Loucy (cell line): ENCODE data around the gene BACH2.

ENCODE experiments used
- H2AFZ ChIP-seq: fragments of 200-600 bp; sonication (generic); 2 replicates; pipeline ENCODE4 v1.6.0; 2016; ENCODE audit warnings: antibody characterized with exemption, mild to moderate bottlenecking, low read length, moderate library complexity
- H3F3A ChIP-seq: fragments of 200-600 bp; 2 replicates; pipeline ENCODE4 v1.6.0; 2016; ENCODE audit warnings: antibody characterized with exemption, low read depth, mild to moderate bottlenecking
- H3K27me3 ChIP-seq: fragments of 200-600 bp; sonication (generic); 2 replicates; pipeline ENCODE4 v1.6.1; 2014; ENCODE audit warnings: low read length, mild to moderate bottlenecking; ENCODE audit not compliant: insufficient read depth, poor library complexity, severe bottlenecking
- H3K36me3 ChIP-seq: fragments of 200-600 bp; sonication (generic); 2 replicates; pipeline ENCODE4 v1.6.1; 2016; ENCODE audit warnings: low read length; ENCODE audit not compliant: insufficient read depth
- H3K4me1 ChIP-seq: fragments of 200-600 bp; sonication (generic); 2 replicates; pipeline ENCODE4 v1.5.1; 2014; ENCODE audit warnings: low read length, mild to moderate bottlenecking; ENCODE audit not compliant: insufficient read depth, poor library complexity, severe bottlenecking
- H3K4me2 ChIP-seq: fragments of 200-600 bp; sonication (generic); 2 replicates; pipeline ENCODE4 v1.6.0; 2014; ENCODE audit warnings: antibody characterized with exemption, low read length, low read depth, mild to moderate bottlenecking; ENCODE audit not compliant: poor library complexity, severe bottlenecking
- H3K4me3 ChIP-seq: fragments of 200-600 bp; sonication (generic); 2 replicates; pipeline ENCODE4 v1.5.1; 2014; ENCODE audit warnings: low read length, mild to moderate bottlenecking, mixed read lengths; ENCODE audit not compliant: poor library complexity, severe bottlenecking
- H3K79me2 ChIP-seq: fragments of 200-600 bp; sonication (generic); 2 replicates; pipeline ENCODE4 v1.6.1; 2014; ENCODE audit warnings: low read length; ENCODE audit not compliant: insufficient read depth
- H3K9ac ChIP-seq: fragments of 200-600 bp; sonication (generic); 2 replicates; pipeline ENCODE4 v1.6.0; 2014; ENCODE audit warnings: mild to moderate bottlenecking, low read depth, low read length, moderate library complexity; ENCODE audit not compliant: poor library complexity, severe bottlenecking
- H3K9me2 ChIP-seq: fragments of 200-600 bp; sonication (generic); replicated peaks from 2 replicates; pipeline ENCODE4 v1.6.1; 2016; ENCODE audit warnings: low read depth, low read length, mixed read lengths
- H3K9me3 ChIP-seq: fragments of 200-600 bp; sonication (generic); 2 replicates; pipeline ENCODE4 v1.6.1; 2014; ENCODE audit warnings: mild to moderate bottlenecking, antibody characterized with exemption, low read length, low read depth; ENCODE audit not compliant: insufficient read depth
- H4K20me1 ChIP-seq: fragments of 200-600 bp; sonication (generic); 2 replicates; pipeline ENCODE4 v1.6.0; 2014; ENCODE audit warnings: antibody characterized with exemption, low read length, mild to moderate bottlenecking; ENCODE audit not compliant: insufficient read depth, poor library complexity, severe bottlenecking
- CTCF ChIP-seq: fragments of 200-600 bp; sonication (generic); conservative IDR thresholded peaks from 2 replicates; pipeline ENCODE4 v1.5.1; 2014; ENCODE audit warnings: mild to moderate bottlenecking, antibody characterized with exemption, low read length
- EZH2phosphoT487 ChIP-seq: fragments of 200-600 bp; IDR thresholded peaks from 2 replicates; pipeline ENCODE4 v1.6.1; 2018; ENCODE audit warnings: antibody characterized with exemption, mild to moderate bottlenecking, moderate library complexity, borderline replicate concordance

BACH2 gene

GRCh38 chr6:90127595-90127994 lies 169.0 kb downstream of the BACH2 start:
- H4K20me1 ChIP-seq = no peaks in the 10 kb centered on the region
- H3K4me2 ChIP-seq = no peak overlapping the region

GRCh38 chr6:90126839-90127238 lies 169.8 kb downstream of the BACH2 start:
- no peak overlapping the region for H3K4me3 ChIP-seq
- H3F3A ChIP-seq = no peaks in the 10 kb centered on the region
- H2AFZ ChIP-seq = no peak overlapping the region
- H3K27me3 ChIP-seq = no peaks in the 10 kb centered on the region
- H3K4me2 ChIP-seq = no peak overlapping the region
- H3K36me3 ChIP-seq = peaks cover 4% of the 10 kb centered on the region; the same call in 1 of the 2 replicates
- TF ChIP-seq EZH2phosphoT487 (no peak), CTCF (no peak)
- H3K4me1 ChIP-seq = peaks cover 12% of the 10 kb centered on the region
- H4K20me1 ChIP-seq = no peaks in the 10 kb centered on the region
- H3K9ac ChIP-seq = no peak overlapping the region
- no peaks in the 10 kb centered on the region for H3K9me2 ChIP-seq
- no peaks in the 10 kb centered on the region for H3K9me3 ChIP-seq
- H3K79me2 ChIP-seq = peaks cover 11% of the 10 kb centered on the region; the same call in 1 of the 2 replicates

More at GRCh38 chr6:90127595-90127994, 169.0 kb downstream of the BACH2 start:
- Histone ChIP-seq H3K9me3 (no peaks in the 10 kb centered on the region), H3K36me3 (peaks cover 4% of the 10 kb centered on the region; the same call in 1 of the 2 replicates), H3K9ac (no peak overlapping the region), H3K79me2 (peaks cover 15% of the 10 kb centered on the region; the same call in 1 of the 2 replicates), H2AFZ (no peak overlapping the region), H3F3A (no peaks in the 10 kb centered on the region; the same call in 1 of the 2 replicates), H3K27me3 (no peaks in the 10 kb centered on the region), H3K4me1 (peaks cover 20% of the 10 kb centered on the region), H3K9me2 (no peaks in the 10 kb centered on the region), H3K4me3 (no peak overlapping the region)
- TF ChIP-seq CTCF (no peak), EZH2phosphoT487 (no peak)

- peaks cover 11% of the 10 kb centered on the region for H3K4me1 ChIP-seq
These were observed 170.5 kb downstream of the BACH2 start for GRCh38 chr6:90126181-90126580.

More at GRCh38 chr6:90126181-90126580, 170.5 kb downstream of the BACH2 start:
- Histone ChIP-seq H4K20me1 (no peaks in the 10 kb centered on the region), H3K4me2 (no peak overlapping the region), H3K9me2 (no peaks in the 10 kb centered on the region), H3K27me3 (no peaks in the 10 kb centered on the region), H3F3A (no peaks in the 10 kb centered on the region), H3K36me3 (peaks cover 4% of the 10 kb centered on the region; the same call in 1 of the 2 replicates), H2AFZ (no peak overlapping the region), H3K4me3 (no peak overlapping the region), H3K9me3 (no peaks in the 10 kb centered on the region), H3K9ac (no peak overlapping the region), H3K79me2 (peaks cover 11% of the 10 kb centered on the region; the same call in 1 of the 2 replicates)
- TF ChIP-seq EZH2phosphoT487 (no peak), CTCF (no peak)
